ENCODE measurements around the gene DRAXIN. TPM values are rescaled to one million over a fixed set of nuclear protein-coding genes. Genes with fewer than 3 reads are reported as not detected.
A peak's percentile ranks its signal among the peaks of the same experiment; 100 is the strongest.

DRAXIN gene
- total and polyA plus RNA-seq, 11 donors, result 0.03 to 0.29 (median 0.10) TPM; not detected in 4

- TF ChIP-seq CTCF (IDR thresholded peaks at IDR 0.05), result no peak
- TF ChIP-seq POLR2A (IDR thresholded peaks at IDR 0.05), result no peak
- intact Hi-C loops (cut with DNase I), result loop anchor here in 3 of 10 donors (5.0 kb wide), 1 partner anchor 65 kb away; no protein-coding TSS in a partner anchor
- peaks cover 0 to 7% (median 0%) of the 10 kb centered on the region in 9 donors for H3K36me3 ChIP-seq
- peaks cover 0 to 38% (median 15%) of the 10 kb centered on the region in 9 donors for H3K27me3 ChIP-seq
- no peak overlapping the region for H3K4me3 ChIP-seq
- no peaks in the 10 kb centered on the region for H3K9me3 ChIP-seq
- ATAC-seq (no peak), DNase-seq (no peak)
- H3K4me1 ChIP-seq, result peaks cover 2 to 50% (median 25%) of the 10 kb centered on the region in 12 donors
- 80 to 90% (median 85%) methylated on average over 11 of the region's 11 CpGs for WGBS, 4 donors
- H3K27ac ChIP-seq, result no peak overlapping the region
Measured at GRCh38 chr1:11652203-11652780, 39.2 kb upstream of the DRAXIN start.

GRCh38 chr1:11653101-11653860 is 38.2 kb upstream of the DRAXIN start:
- Histone ChIP-seq H3K4me3 (peak overlapping the region in 2 of 12 donors; percentile 70 to 89), H3K27ac (no peak overlapping the region), H3K4me1 (peaks cover 2 to 44% (median 22%) of the 10 kb centered on the region in 12 donors), H3K27me3 (peaks cover 0 to 38% (median 15%) of the 10 kb centered on the region in 9 donors), H3K36me3 (peaks cover 0 to 16% (median 0%) of the 10 kb centered on the region in 9 donors), H3K9me3 (no peaks in the 10 kb centered on the region)
- TF ChIP-seq CTCF (IDR thresholded peaks at IDR 0.05), result no peak
- TF ChIP-seq POLR2A (IDR thresholded peaks at IDR 0.05), result no peak
- no peak for DNase-seq
- intact Hi-C loops (cut with DNase I), result loop anchor here in 3 of 10 donors (5.0 kb wide), 1 partner anchor 64 kb away; no protein-coding TSS in a partner anchor
- no peak for ATAC-seq
- WGBS, 4 donors, result 64 to 77% (median 73%) methylated on average over 12 to 17 of the region's 17 CpGs

GRCh38 chr1:11653861-11654136 is 37.7 kb upstream of the DRAXIN start:
- peaks cover 0 to 21% (median 3%) of the 10 kb centered on the region in 9 donors for H3K36me3 ChIP-seq
- intact Hi-C loops (cut with DNase I), result loop anchor here in 4 of 10 donors (2.0 to 5.0 kb wide), 2 partner anchors 64 to 65 kb away; no protein-coding TSS in a partner anchor
- DNase-seq (no peak), ATAC-seq (no peak)
- H3K9me3 ChIP-seq, result no peaks in the 10 kb centered on the region
- 50 to 78% (median 64%) methylated on average over 1 to 7 of the region's 7 CpGs for WGBS, 4 donors
- peaks cover 0 to 34% (median 13%) of the 10 kb centered on the region in 9 donors for H3K27me3 ChIP-seq
- peaks cover 2 to 39% (median 19%) of the 10 kb centered on the region in 12 donors for H3K4me1 ChIP-seq
- H3K4me3 ChIP-seq, result peak overlapping the region in 11 of 12 donors; percentile 37 to 89 (median 68)
- H3K27ac ChIP-seq, result peak overlapping the region in 2 of 12 donors; percentile 4 to 57
- TF ChIP-seq CTCF (IDR thresholded peaks at IDR 0.05) (no peak), POLR2A (IDR thresholded peaks at IDR 0.05) (no peak)

Measured in heart left ventricle (tissue), 16 donors.